Right lobe of liver (tissue), 6 donors: ENCODE results near the gene OSBPL10. TPM values are rescaled to one million over a fixed set of nuclear protein-coding genes. Genes with fewer than 3 reads are reported as not detected.

Experiments
- ATAC-seq, 4 donors: fragments of 200-7000 bp; cut with Tn5 transposase; one replicate each; pipeline ENCODE4 v1.9.1; 2020; ENCODE audit warnings: mild to moderate bottlenecking in 4 of 4, moderate library complexity in 4 of 4
- DNase-seq, 3 donors: peaks; one replicate each; pipeline ENCODE4 v3.0.0-alpha.2; 2020
- H3K27ac ChIP-seq, 3 donors: fragments of 200-600 bp; one replicate each; pipeline ENCODE4 v1.8.0; 2022
- H3K27me3 ChIP-seq, 2 donors: fragments of 200-600 bp; one replicate each; pipeline ENCODE4 v1.8.0; 2022
- H3K36me3 ChIP-seq, 4 donors: fragments of 200-600 bp; sonication (generic) in 1 of 4; one replicate each; pipeline versions ENCODE4 v1.5.1 to v1.8.0; 2017 to 2022; ENCODE audit warnings: control low read depth in 1 of 4
- H3K4me1 ChIP-seq, 4 donors: fragments of 200-600 bp; sonication (generic) in 1 of 4; one replicate each; pipeline versions ENCODE4 v1.5.1 to v1.8.0; 2017 to 2022; ENCODE audit warnings: control low read depth in 1 of 4
- H3K4me3 ChIP-seq, 3 donors: fragments of 200-600 bp; one replicate each; pipeline ENCODE4 v1.8.0; 2022
- H3K9me3 ChIP-seq, 4 donors: fragments of 200-600 bp; sonication (generic) in 1 of 4; one replicate each; pipeline versions ENCODE4 v1.5.1 to v1.8.0; 2017 to 2022; ENCODE audit warnings: control low read depth in 1 of 4
- CTCF ChIP-seq, 4 donors: fragments of 200-600 bp in 3 of 4; fragments of 450-650 bp in 1 of 4; IDR thresholded peaks; one replicate each; pipeline versions ENCODE4 v1.5.1 to v1.8.0; 2016 to 2022; ENCODE audit warnings: antibody characterized with exemption in 4 of 4, mild to moderate bottlenecking in 2 of 4
- POLR2A ChIP-seq: fragments of 450-650 bp; IDR thresholded peaks from one replicate; pipeline ENCODE4 v1.6.1; 2017; ENCODE audit warnings: antibody characterized with exemption, mild to moderate bottlenecking
- WGBS: methylation state at CpG from one replicate; pipeline ENCODE4 v1.1.6; 2018; ENCODE audit warnings: low coverage, low lambda C conversion rate; ENCODE audit not compliant: insufficient coverage; ENCODE audit errors: missing lambda C conversion rate; 5-methylcytosine and 5-hydroxymethylcytosine counted together
- intact Hi-C, 2 donors: fragments of 100-400 bp; cut with DNase I; formaldehyde crosslinking; loops; one replicate each; pipeline versions ENCODE4 v1.11.2 to v1.14.1; 2022
- total RNA-seq, 6 experiments: library from RNA; depleted of rRNA in 2 of 6; stranded (reverse); fragments of >200 nt in 2 of 6; fragmentation: NEBNext Ultra II Directional in 3 of 6; extraction: Animal tissue kit (Norgen Biotek cat#: 25700) in 3 of 6; gene quantifications; one replicate each; pipeline versions ENCODE4 v1.1.0 to v1.2.4, GENCODE V29; 2016 to 2023
- donor health status: DM: no; HTN: yes; CAD: no.
- donor health status: DM: no; HTN: no; CAD: no.
- donor health status: DM: no; HTN: no; CAD: no.
- donor health status: DM: no; HTN: yes; CAD: no.
- donor health status: DM: no; HTN: yes; CAD: no.

Gene OSBPL10
- total RNA-seq, 6 experiments from 2014 or later: 2.2 to 13.0 (median 3.7) TPM

- intact Hi-C loops: no loop called here
- ATAC-seq (no peak), DNase-seq (no peak)
- Histone ChIP-seq H3K4me3 (no peak overlapping the region), H3K27ac (no peak overlapping the region), H3K27me3 (no peaks in the 10 kb centered on the region), H3K9me3 (no peaks in the 10 kb centered on the region), H3K36me3 (no peaks in the 10 kb centered on the region), H3K4me1 (no peaks in the 10 kb centered on the region)
- TF ChIP-seq CTCF (IDR thresholded peaks at IDR 0.05): no peak
- TF ChIP-seq POLR2A: no peak
These were observed 25.5 kb downstream of the OSBPL10 start for GRCh38 chr3:31955581-31955980.

GRCh38 chr3:31953636-31954035 lies 27.4 kb downstream of the OSBPL10 start:
- no peak overlapping the region for H3K27ac ChIP-seq
- no peaks in the 10 kb centered on the region for H3K36me3 ChIP-seq
- H3K4me1 ChIP-seq: no peaks in the 10 kb centered on the region
- H3K4me3 ChIP-seq: no peak overlapping the region
- no peaks in the 10 kb centered on the region for H3K27me3 ChIP-seq
- WGBS: 74% methylated on average over 2 of the region's 2 CpGs
- ATAC-seq: no peak
- DNase-seq: no peak
- TF ChIP-seq POLR2A: no peak
- no peak for TF ChIP-seq CTCF (IDR thresholded peaks at IDR 0.05)
- intact Hi-C loops: no loop called here
- H3K9me3 ChIP-seq: no peaks in the 10 kb centered on the region

GRCh38 chr3:31953091-31953490 lies 28.0 kb downstream of the OSBPL10 start:
- WGBS: 63% methylated on average over 7 of the region's 7 CpGs
- intact Hi-C loops: no loop called here
- Histone ChIP-seq H3K36me3 (no peaks in the 10 kb centered on the region), H3K27ac (no peak overlapping the region), H3K9me3 (no peaks in the 10 kb centered on the region), H3K4me1 (no peaks in the 10 kb centered on the region), H3K27me3 (no peaks in the 10 kb centered on the region), H3K4me3 (no peak overlapping the region)
- no peak for ATAC-seq
- TF ChIP-seq CTCF (IDR thresholded peaks at IDR 0.05) (no peak), POLR2A (no peak)
- no peak for DNase-seq

GRCh38 chr3:31952205-31952604 lies 28.9 kb downstream of the OSBPL10 start:
- WGBS: 79% methylated on average over 4 of the region's 4 CpGs
- no peaks in the 10 kb centered on the region for H3K36me3 ChIP-seq
- DNase-seq (no peak), ATAC-seq (no peak)
- no peak overlapping the region for H3K4me3 ChIP-seq
- intact Hi-C loops: no loop called here
- H3K9me3 ChIP-seq: no peaks in the 10 kb centered on the region
- no peaks in the 10 kb centered on the region for H3K27me3 ChIP-seq
- H3K4me1 ChIP-seq: no peaks in the 10 kb centered on the region
- H3K27ac ChIP-seq: no peak overlapping the region
- TF ChIP-seq CTCF (IDR thresholded peaks at IDR 0.05) (no peak), POLR2A (no peak)

- ATAC-seq: no peak
- 79% methylated on average over 6 of the region's 6 CpGs for WGBS
- intact Hi-C loops: no loop called here
- Histone ChIP-seq H3K4me3 (no peak overlapping the region), H3K4me1 (no peaks in the 10 kb centered on the region), H3K27ac (no peak overlapping the region), H3K27me3 (no peaks in the 10 kb centered on the region), H3K36me3 (no peaks in the 10 kb centered on the region), H3K9me3 (no peaks in the 10 kb centered on the region)
- no peak for DNase-seq
- TF ChIP-seq POLR2A (no peak), CTCF (IDR thresholded peaks at IDR 0.05) (no peak)
These were observed 32.8 kb downstream of the OSBPL10 start for GRCh38 chr3:31948280-31948679.
